NCI-H1092 treated with DMSO at 0.1 percent for 48 hours (cell line): ENCODE data around the gene PEX14.
"Not testable (repeated sequence)": the region's sequence is repeated elsewhere in the genome, so short reads cannot be mapped to it uniquely, and the experiment has no call there.

Experiments used
- DNase-seq: peaks from one replicate; lab custom pipeline; 2025; lab: John Stamatoyannopoulos, UW

The PEX14 gene

DNA sequence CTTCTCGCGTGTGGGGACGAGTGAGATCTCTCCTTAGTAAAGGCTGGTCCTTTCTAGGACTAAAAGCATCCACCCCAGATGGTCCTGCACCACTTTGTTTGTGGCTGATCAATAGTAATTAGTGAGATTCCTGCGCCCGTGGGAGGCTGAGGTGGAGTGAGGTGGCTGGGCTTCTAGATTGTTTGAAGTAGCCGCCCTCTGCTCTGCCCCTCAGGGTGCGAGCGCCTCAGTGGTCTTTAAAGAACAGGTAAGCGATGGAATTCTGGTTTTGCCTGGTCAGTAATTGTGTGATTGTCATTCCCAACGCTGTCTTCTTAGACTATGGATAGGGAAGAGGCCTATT is 20.7 kb downstream of the PEX14 start:
- DNase-seq: no peak

- DNase-seq: no peak
Measured at GRCh38 chr1:10495952-10496351, 21.2 kb downstream of the PEX14 start.

DNA sequence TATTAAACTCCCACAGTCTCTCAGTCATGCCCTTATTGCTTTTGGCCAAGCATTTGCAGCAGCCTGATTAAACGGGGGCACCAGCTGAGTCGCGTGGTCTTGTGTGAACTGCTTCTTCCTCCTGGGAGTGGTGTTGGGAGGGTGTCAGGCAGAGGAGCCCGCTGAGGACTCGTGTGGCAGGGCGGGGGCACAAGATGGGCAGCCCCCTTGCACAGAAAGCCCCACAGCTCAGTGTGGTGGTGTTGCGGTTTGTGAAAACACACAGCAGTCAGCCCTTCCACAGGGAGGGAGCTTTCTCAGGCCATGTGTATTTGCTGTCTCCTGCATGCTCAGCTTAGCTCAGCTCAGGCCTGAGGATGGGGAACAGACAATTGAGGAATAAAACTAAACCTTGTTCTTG is 22.4 kb downstream of the PEX14 start:
- no peak for DNase-seq

DNA sequence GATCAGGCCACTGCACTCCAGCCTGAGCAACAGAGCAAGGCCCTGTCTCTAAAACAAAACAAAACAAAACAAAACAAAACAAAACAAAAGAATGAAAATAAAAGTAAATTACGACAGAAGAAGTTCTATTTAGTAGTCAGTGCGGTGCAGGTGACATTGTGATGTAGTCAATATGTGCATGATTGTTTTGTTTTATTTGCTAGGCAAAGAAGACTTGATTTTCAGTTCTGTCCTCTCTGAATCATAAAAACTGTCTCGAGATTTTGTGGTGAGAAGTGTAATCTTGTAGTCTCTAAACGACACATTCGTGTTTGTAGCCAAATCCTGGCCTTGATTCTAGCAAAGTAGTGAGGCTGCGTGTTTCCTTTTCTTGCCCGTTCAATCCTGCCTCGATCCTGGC is 23.5 kb downstream of the PEX14 start:
- no peak for DNase-seq

- DNase-seq: no peak
Measured at GRCh38 chr1:10502206-10502605, 27.5 kb downstream of the PEX14 start.

- DNase-seq: no peak
Measured at GRCh38 chr1:10504249-10504648, 29.5 kb downstream of the PEX14 start.

GRCh38 chr1:10506046-10506676 is 31.4 kb downstream of the PEX14 start:
- not testable (repeated sequence) for DNase-seq

DNA sequence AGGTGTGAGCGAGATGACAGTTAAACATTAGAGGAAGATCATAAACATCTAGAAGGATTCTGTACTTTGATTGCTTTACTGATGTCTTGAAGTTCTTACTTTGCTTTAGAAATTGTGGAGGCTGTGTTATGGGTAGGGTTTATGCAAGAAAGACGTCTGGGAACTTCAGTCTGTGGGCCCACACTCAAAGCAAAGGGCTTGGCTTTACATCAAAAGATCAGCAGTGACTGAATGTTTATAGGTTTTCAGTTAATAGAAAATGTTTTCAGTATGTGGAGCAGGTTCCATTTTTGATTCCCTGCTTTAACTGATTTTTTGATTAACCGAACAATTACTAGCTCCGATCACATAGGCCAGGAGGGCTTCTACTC is 31.9 kb downstream of the PEX14 start:
- no peak for DNase-seq

DNA sequence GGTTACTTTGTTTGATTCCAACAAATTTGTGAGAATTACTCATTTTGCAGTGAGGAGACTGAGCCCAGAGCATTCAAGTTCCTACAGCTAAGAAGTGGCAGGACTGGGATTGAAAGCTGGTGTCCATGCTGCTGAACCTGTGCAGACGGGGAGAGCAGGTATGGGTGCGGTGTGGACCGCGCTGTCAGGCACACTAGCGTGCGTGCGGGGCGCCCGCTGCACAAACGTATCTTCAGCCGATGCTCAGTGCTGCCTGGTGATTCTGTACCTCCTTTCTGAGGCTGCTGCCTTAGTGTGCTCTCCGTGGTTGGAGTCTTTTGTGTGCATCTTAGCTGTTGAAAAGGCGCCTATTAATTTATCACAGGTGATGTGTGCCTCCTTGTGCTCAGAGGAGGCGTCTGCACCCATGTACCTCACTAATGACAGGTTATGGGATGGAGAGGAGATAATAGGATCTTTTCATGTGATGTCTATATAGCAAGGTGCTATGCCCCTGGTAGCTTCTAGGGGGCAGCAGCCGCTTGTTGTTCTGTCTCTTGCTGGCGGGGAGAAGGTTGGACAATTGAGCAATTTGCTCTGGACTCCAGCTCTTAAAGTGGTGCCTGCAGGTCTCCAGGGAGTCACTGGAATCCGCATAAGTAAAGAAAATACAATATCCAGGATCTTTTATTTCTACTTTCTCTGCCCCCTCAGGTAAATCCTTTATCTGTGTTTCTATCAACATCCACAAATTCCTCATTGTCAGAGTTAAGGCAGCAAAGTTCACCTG is 32.5 kb downstream of the PEX14 start:
- DNase-seq: peak; percentile 93

GRCh38 chr1:10508511-10508951 is 33.8 kb downstream of the PEX14 start:
- DNase-seq: peak; percentile 82

DNA sequence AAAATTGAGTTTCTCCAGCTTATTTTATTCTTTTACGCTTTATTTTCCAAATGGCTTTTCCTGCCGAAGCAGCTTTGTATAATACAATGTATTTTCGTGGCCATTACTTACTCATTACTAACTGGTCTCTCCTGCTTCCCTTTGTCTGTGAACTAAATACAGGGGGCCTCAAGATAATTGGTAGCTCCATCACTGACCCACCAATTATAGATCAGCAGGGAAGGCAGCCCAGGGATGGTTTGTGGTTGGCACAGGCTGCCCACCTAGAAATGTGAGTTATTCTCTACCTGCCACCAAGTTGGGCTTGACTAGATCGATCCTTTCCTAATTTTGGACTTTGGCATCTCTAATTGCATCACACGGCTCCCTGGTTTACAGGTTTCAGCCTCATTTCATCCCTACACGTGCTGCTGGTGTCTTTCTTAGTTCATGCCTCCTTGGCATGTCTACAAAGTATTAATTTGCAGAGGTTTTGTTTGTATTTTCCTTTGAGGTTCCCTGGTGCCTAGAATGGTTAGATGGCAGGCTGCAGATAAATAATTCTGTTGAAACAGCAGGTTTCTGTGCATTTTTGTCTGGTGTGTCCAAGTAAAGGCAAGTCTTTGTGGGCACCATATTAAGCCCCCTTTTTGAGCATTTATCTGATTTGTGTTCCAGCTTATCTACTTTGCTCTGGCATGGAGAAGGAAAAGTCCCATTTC is 35.2 kb downstream of the PEX14 start:
- peak; percentile 21 for DNase-seq

DNA sequence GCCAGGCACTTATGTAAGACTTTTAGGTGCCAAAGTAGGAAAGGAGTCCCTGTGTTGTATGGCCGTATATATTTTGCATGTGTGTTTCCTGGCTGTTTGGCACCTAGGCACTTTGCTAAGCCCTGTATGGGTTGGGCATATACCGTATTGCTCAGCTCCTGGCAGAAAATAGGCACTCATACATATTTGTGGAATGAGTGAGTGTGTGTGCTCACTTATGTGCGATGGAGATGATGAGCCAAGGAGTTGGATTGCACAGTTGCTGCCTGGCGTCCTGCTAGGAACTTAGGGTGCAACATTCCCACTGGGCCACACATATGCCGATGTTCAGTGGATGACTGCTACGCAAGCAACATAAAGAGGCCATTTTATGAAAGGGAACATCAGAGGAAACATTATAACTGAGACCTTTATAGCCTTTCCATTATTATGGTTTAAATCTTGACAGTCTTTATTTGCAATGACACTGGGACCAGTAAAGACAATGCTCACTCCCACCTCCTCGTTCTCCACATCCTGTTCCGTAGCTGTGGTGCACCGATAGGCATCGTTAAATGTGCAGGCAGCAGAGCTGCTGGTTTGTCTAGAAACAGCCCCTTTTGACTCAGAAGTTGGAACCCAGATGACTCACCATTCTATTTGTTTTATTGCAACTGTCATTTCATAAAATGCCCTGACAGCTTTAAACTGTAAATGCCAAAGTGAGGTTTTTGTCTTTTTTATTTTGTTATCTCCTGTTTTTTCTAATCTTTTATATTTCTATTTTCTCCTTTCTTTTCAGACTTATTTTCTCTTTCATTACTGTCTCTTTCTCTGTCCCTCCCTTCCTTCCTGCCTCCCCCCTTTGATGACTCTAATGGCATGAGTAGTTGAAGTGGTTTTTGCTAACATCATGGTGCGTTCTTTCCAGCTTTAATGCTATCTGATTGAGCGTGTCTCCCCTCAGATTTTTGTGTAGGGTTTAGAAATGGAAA is 36.1 kb downstream of the PEX14 start:
- DNase-seq: no peak

DNA sequence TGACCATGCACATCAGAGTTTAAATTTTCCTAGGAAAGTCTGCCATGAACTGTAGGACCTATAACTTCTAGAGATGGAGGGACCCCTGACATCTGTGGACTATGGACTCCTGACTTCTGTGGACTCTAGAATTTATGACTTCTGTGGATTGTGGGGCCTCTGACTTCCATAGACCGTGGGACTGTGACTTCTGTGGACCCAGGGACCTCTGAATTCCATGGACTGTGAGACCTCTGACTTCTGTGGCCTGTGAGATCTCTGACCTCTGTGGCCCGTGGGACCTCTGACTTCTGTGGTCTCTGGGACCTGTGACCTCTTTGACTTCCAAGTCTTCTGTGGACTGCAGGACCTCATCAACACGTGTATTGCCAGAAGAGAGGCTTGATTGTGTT is 36.7 kb downstream of the PEX14 start:
- DNase-seq: no peak

GRCh38 chr1:10513199-10513598 is 38.4 kb downstream of the PEX14 start:
- DNase-seq: no peak

DNA sequence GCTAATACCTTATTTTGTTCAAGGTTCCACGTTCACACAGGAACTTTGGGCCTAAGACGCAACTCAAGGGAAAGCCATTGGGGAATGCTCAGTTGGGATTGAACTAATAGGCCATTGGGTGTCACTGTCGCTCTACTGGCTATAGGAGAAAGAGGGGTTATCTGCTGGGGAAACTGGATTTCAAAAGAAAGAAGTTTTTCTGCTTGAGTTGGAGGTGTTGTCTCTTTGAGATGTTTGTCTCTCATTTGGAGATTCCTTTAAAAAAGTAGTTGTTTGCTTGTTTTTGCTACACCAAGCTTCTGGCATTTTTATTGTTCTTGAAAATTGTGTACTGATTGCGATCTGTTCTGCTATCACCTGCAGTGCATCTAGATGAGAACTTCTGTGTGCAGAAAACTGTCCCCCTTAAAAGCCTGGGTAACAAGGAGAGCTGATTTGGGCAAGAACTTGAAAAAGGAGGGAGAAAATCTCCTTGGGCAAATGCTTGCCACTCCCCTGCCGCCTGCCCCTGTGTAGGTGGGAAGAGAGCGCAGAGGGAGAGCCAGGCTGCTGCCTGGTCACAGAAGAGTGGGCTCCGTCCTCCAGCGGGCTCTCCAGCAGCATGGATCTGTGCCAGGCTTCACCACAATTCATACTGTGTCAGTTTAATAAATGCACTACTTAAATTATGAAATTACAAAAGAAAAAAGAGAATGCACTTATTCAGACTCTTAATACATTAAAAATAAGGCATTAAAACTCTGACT is 39.9 kb downstream of the PEX14 start:
- peak; percentile 89 for DNase-seq

- DNase-seq: no peak
Measured at GRCh38 chr1:10515301-10515975, 40.7 kb downstream of the PEX14 start.

- no peak for DNase-seq
Measured at GRCh38 chr1:10515976-10516750, 41.4 kb downstream of the PEX14 start.

GRCh38 chr1:10516925-10517676 is 42.4 kb downstream of the PEX14 start:
- DNase-seq: peak; percentile 29

DNA sequence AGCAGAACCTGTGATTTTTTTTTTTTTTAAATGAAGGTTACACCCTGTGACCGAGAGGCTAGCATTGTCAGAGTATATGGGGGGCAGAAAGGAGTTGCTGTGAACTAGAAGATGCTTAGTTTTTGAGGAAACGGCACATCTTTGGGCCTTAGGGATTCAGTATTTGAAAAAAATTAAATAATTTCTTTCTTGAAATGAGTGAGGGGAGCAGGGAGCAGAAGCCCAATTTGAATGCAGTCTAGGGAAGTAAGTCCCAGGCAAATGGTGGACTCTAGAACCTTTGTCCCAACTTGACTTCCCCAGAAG is 42.9 kb downstream of the PEX14 start:
- no peak for DNase-seq
